Measurements from ENCODE around the gene CDH20.

GRCh38 chr18:61556862-61557261 lies 223.6 kb downstream of the CDH20 start:
- TF ChIP-seq CTCF (IDR thresholded peaks at IDR 0.05) (no peak), POLR2A (IDR thresholded peaks at IDR 0.05) (no peak)
